ENCODE results near the gene ABHD16B. TPM values are rescaled to one million over a fixed set of nuclear protein-coding genes. Genes with fewer than 3 reads are reported as not detected.

ABHD16B gene
- total RNA-seq (2014; rRNA removed; shearing (Covaris generic)) = not detected in 2 replicates

DNA sequence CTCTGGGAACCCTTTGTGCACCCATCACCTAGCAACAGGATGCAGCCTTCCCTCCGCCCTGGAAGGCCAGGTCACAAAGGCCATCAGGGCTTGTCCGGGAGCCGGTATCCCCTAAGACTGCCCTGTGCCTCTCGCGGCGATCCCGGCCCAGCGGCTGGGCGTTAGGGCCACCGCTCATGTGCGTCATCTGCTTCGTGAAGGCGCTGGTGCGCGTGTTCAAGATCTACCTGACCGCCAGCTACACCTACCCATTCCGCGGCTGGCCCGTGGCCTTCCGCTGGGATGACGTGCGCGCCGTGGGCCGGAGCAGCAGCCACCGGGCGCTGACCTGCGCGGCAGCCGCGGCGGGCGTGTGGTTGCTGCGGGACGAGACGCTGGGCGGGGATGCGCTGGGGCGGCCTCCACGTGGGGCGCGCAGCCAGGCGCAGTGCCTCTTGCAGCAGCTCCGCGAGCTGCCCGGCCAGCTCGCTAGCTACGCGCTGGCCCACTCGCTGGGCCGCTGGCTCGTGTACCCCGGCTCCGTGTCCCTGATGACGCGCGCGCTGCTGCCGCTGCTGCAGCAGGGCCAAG is at the start of gene ABHD16B:
ABHD16B (plus strand) TSS at position 134 of the 570 bp plus-strand sequence; CDS start at position 177, 43 bp downstream.
- DNase-seq (ENCODE audit: low spot score) = no peak

DNA sequence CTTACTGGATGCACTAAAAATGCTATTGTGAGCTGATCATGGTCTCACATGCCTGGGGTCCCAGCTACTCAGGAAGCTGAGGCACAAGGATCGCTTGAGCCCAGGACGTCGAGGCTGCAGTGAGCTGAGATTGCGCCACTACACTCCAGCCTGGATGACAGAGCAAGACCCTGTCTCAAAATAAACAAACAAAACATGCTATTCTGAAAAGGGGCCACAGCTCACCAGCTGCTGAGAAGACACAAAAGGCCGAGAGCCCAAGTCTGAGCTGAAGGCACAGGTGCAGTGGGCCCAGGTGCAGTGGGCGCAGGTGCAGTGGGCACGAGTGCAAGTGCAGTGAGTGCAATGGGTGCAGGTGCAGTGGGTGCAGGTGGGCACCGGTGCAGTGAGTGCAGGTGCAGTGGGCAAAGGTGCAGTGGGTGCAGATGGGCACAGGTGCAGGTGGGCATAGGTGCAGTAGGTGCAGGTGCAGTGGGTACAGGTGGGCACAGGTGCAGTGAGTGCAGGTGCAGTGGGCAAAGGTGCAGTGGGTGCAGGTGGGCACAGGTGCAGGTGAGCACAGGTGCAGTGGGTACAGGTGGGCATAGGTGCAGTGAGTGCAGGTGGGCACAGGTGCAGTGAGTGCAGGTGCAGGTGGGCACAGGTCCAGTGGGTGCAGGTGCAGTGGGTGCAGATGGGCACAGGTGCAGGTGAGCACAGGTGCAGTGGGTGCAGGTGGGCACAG is 46.2 kb upstream of the ABHD16B start:
- no peak for DNase-seq (ENCODE audit: low spot score)

DNA sequence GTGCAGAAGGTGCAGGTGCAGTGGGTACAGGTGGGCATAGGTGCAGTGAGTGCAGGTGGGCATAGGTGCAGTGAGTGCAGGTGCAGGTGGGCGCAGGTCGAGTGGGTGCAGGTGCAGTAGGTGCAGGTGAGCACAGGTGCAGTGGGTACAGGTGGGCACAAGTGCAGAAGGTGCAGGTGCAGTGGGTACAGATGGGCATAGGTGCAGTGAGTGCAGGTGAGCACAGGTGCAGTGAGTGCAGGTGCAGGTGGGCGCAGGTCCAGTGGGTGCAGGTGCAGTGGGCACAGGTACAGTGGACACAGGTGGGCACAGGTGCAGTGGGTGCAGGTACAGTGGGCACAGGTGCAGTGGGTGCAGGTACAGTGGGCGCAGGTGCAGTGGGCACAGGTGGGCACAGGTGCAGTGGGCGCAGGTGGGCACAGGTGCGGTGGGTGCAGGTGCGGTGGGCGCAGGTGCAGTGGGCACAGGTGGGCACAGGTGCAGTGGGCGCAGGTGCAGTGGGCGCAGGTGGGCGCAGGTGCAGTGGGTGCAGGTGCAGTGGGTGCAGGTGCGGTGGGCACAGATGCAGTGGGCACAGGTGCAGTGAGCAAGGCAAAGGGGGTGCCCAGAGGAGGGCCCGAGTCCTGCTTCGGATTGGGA is 45.6 kb upstream of the ABHD16B start:
- no peak for DNase-seq (ENCODE audit: low spot score)

DNA sequence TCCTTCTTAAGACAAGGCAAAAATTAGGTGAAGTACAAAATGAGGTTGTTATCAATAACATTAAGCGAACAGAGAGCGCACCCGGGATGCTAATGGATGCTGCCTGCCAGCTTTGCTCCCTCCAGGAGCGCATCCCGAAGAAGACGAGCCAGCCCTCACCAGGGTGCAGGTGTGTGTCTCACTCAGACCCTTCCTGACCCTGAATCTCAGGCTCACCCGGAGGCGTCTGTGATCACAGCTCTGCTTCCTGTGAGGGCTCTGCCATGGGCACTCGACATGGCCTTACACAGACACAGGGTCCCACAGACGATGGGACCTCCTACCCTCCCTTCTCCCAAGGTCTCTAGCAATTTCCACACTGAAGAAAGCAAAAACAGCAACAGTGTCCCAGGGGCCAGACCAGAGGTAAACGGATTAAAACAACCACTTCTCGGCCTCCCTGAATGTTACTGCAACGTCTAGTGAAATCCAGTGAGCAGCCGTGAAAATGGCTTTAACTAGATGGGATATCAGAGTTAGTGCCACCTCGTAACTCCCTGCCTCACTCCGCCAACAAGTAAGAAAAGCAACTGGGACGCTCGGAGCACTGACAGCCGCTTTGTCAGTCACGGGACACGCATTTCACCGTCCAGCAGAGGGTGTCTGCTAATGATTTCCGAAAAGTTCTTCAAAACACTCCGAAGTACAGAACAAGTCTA is 41.9 kb upstream of the ABHD16B start:
- DNase-seq (ENCODE audit: low spot score) = no peak

DNA sequence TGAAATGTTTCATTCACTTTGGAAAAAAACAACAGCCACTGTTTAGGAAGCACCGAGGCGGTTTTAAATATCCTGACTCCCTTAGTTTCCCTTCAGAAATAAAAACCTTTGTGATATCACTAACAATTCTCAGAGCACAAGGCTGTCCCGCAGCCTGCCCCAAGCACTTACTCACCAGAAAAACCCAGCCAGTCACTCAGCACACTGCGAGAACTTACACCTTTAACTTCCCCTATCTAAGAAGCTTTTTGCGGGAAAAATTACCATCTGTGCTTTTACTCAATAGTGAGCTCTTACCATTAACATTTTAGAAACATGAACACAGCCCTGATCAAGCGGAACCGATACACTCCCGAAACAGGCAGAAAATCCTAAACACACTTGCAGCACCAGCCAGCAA is 39.5 kb upstream of the ABHD16B start:
- DNase-seq (ENCODE audit: low spot score) = no peak

DNA sequence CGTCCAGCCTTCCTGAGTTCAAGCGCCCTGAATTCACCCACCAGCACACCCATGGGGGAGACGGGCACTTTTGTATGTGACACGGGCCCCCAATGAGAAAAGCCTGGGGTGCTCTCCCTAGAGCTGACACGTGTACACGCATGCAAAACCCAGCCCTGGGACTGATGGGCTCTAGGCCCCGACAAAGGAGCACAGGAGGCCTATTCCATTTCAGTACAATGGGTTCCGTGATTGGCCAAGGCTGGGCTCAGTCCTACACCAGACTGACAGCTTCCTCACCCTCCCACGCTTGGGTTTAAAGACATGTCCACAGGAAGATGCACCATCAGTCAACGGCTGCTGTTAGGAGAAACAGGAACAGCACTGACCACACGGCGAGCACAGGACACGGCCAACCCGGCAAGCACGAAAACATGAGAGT is 39.0 kb upstream of the ABHD16B start:
- no peak for DNase-seq (ENCODE audit: low spot score)

DNA sequence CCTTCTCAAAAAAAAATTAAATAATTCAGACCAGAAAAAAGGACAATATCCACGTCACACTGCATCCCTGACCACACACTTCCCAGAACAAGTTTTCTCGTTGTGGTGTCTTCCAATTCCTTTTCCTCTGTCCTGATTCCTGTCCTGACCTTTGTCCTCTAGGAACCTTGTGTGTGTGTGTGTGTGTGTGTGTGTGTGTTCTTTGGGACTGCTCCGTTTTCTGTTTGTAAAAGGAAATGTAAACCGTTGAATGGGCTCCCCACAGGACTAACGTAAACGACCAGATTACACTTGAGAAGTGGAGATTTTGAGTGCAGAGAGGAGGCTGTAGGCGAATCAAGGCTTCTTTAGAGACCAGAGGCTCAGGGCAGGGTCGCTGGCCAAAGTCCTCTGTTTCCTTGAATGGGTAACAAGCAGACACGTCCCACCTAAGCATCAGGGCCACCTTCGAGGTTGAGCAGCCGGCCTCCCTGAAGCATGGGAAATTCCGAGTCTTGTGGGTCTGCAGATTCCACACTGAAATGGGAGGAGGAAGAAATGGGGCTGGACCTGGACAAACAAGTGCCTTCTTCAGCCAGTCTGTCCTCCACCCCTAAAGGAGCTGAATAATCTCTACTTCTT is 37.5 kb upstream of the ABHD16B start:
- no peak for DNase-seq (ENCODE audit: low spot score)

DNA sequence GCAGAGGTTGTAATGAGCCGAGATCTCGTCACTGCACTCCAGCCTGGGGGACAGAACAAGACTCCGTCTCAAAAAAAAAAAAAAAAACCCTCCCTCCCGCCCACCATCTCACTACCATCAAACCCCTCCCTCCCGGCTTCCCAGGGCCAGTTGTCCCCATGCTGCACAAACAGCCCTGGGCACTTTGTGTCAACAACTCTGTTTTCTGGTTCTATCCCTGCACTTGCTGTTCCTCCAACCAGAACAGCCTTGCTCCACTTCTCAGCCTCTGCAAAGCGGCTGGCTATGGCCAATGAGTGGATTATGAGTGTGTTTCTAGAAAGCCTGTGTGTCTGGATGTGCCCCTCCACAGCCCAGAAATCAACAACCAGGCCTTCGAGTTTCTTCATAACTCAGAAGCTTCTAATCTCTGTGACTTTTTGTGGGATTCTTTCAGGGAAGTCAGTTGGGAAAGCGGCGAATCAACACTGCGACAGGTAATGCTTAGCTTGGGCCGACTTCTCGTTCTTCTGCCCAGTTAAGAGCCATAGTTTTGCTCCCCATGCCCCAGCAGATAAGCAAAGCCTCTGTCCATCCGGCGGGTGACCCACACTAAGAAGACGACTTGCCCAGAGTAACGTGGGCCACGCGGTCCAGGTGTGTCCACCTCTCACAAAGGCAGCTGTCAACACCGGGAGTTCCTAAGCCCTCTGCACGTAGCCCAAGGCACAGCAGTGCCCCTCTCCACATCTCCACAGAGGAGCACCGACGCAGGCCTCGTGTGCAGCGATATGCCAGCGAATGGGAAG is 35.8 kb upstream of the ABHD16B start:
- no peak for DNase-seq (ENCODE audit: low spot score)

DNA sequence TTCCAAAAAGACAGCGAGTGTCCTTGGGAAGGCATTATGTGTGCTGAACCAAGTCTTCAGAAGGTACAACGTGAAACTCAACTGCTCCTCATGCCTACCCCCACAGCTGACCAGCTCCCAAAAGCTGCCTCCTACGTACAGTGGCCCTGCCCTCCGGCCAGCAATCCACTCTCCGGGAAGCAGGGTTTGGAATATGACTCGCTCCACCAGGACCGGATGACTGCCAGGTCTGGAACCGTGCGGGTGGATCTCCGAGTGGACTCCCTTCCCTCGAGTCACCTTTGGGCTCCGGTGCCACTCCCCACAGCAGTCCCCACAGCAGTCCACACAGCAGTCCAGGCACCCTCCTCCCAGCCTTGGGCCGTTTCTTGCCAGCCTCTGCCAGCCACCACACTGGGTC is 34.5 kb upstream of the ABHD16B start:
- DNase-seq (ENCODE audit: low spot score) = no peak

DNA sequence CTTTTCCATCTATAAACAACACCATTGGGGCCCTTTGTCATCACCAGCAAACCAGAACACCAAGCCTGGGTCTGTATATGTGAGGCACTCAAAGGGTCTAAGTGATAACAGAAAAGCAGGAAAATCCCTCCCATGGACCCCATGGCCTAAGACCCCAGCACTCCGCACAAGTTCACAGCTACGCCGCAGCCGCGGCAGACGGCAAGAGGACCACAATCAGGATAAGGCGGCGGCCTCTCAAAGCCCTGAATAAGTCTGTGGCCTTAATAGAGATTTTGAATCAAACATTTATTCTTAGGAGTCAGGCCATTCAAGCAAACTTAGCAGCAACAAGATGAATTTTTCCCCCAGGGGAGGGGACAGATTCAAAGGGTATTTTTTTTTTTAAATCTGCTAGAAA is 33.2 kb upstream of the ABHD16B start:
- no peak for DNase-seq (ENCODE audit: low spot score)

DNA sequence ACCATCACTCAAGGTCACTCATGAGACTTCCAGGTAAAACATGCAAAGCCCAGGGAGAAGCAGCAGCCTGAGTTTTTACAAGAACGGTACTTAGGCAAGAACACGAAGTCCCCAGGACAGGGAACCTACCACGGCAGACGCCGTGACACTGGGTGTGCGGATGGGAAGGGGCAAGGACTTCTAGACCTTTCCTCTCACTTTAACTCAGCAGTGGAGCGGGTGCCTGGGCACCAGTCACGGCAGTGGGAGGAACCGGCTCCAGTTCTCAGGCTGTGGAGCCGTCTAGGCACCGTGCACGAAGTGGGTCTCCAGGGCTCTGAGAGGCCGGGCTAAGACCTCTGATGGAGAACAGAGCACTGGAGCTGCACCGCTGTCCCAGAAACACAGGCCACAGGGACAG is 32.8 kb upstream of the ABHD16B start:
- DNase-seq (ENCODE audit: low spot score) = no peak

DNA sequence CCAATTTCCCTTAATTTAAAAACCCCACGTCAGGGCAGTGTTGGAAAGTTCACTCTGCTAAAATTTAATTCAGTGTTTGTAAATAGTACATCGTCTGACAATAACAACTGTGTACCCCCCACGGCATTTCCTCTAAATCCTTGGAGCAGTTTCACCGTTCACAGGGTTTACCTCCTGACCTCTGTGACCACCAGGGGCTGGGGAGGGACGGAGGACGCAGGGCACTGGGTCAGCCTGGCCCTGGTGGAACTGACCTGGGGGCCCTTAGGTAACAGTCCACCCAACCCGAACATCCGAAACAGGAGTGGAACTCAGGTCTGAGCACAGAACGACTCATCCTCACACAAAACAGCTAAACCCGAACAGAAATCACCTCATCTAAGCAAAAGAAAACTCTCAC is 32.3 kb upstream of the ABHD16B start:
- no peak for DNase-seq (ENCODE audit: low spot score)

DNA sequence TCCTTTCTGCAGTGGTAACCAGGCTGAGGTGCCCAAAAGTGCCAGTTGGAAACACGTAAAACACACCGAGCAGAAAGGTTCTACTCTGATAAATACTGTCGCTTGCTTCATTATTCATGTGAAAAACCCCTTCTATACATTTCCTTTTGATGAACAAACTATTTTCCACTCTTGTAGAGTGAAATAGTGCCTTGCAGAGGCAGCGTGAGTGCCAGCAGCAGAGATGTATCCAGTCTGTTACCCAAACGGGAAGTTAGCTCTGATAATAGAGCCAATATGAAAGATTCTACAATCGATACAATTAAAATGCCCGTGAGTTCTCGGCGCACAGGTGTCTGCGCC is 31.7 kb upstream of the ABHD16B start:
- no peak for DNase-seq (ENCODE audit: low spot score)

DNA sequence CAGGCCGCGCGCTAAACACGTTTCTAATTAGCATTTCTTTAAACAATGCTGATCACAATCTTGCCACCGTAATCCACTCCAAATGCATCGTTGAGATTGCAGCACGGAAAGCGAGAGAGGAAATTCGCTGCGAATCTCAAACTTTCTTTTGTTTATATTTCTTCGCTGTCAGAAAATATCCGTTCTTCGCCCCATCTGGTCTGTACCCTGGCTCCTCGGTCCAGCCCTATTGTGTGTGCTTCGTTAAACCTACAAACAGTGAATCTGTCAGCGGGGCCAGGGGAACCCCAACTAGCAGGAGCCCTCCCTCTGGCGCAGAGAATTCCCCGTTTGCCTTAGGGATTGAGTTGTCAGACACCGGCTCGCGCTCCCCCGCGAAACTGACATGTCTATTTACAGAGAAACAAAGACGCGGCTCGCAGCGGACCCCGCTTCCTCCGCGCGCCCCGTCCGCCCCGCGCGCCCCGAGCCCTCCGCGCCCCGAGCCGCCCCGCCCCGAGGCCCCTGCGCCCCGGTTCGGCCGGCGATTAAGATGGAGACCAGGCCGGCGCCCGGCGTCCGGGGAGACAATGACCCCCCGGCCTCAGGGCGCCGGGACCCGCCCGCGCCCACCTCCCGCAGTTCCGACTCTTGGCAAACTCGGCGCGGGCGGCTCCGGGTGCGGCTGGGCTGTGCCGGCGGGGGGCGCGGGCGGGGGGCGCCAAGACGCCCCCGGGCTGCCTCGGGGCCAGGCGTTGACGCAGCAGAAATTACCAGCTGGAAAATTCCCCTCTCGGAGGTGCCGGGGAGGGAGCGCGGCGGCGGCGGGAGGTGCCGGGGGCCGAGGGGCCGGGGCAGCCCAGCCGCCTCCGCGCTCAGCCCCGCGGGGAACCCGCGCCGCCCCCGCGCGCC is 31.1 kb upstream of the ABHD16B start:
- DNase-seq (ENCODE audit: low spot score) = no peak

DNA sequence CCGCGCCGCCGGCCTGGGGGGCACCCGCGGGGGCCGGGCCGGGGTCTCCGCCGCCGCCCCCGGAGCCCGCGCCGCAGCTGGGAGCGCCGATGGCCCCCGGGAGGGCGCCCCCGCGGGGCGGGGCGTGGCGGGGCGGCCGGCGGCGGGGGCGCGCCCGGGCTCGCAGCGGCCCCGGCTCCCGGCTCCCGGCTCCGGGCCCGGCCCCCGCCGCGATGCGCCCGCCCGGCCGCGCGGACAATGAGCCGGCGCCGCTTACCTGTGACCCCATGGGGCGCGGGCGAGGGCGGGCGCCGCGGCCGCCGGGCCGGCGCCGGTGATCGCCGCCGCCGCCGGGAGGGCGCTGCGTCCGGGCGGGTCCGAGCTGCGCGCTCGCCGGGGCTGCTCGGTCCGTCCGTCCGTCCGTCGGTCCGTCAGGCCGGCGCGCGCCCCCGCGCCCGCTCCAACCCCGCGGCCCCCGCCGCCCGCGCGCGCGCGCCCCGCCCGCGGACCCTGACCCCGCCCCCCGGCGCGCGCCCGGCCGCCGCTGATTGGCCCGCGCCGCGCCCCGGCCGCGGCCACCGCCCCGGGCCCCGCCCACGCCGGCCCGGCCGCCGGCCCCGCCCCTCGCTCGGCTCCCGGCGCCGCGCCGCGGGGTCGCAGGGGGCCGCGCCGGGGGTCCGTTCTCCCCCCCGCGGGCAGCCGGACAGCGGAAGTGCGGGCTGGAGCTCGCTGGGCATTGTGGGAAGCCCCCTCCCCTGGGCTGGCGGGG is 30.3 kb upstream of the ABHD16B start, which contains the start of gene ZBTB46:
ZBTB46 (minus strand) TSS at position 424 of the 748 bp plus-strand sequence. CDS start 40,507 bp downstream, outside the sequence.
- DNase-seq (ENCODE audit: low spot score) = no peak

DNA sequence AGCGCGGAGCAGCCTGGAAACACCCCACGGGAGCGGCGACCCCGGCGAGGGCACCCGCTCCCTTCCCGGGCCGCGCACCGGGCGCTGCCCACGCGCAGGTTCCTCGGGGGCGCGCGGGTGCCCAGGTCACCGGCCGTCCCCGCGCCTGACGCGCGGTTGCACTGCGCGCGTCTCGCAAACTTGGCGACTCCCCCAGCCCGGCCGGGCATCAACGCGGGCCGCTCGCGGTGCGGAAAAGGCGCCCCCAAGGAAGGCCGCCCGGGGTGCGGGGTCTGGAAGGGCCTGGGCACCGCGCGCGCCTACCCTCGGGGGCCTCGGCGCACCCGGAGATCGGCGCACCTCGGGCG is 29.7 kb upstream of the ABHD16B start:
- DNase-seq (ENCODE audit: low spot score) = no peak

DNA sequence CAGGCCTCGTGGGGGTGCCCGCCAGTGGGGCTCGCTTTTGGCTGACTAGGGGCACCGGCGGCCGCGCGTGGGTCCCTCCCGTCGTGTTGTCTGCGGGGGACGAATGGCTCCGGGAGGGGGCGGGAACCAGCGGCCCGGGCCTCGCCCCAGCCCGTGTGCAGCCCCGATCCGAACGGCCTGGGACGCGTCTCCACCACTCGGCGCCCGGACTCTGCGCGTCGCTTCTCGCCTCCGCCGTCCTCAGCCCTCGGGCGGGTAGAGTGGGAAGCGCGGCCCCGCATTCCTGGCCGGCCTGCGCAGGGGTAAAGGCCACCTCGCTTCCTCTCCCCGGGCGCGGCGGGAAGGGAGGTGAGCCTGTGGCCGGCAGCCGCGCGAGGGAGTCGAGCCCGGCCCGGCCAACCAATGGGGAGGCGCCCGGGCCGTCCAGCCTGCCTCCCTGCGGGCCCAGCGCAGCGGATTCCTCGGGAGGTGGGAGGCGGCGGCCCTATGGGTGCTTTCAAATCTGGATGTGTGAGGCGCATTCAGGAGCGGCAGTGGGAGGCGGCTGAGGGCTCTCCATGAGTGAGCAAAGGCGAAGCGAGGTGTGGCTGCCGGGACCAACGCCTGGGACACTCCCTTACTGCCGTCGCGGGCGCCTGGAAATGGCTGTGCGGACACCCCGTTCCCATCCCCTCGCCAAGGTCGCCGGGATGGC is 29.2 kb upstream of the ABHD16B start:
- no peak for DNase-seq (ENCODE audit: low spot score)

DNA sequence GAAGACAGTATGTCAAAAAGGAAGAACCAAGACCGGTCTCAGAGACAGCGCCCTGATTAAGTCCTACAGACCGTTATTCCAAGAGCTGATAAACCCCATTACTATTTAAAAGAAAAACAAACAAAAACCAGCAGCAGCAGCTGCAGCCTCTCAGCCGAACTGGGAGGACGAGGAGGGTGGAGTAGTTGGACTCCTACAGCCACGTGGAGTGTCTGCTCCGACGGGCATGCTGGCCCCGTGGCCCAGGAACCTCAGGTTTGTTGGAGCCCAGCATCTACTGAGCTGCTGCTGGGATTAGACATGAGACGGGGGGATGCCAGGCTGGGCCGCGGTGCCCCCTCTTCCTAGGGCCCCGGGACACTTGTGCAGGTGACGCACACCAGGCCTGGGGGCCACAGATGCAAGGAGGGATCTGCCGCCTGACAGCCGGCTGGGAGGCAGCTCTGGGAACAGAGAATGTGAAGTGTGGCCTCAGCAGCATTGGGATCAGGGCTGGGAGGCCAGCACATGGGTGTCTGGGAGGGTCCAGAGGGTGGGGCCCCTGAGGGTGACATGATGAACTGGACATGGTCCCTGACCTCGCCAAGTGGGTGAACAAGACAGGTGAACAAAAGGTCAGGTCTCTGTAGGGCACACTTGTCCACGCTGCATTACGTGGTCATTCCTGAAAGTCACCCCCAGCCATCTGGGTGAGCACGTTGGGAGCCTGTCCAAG is 27.4 kb upstream of the ABHD16B start:
- no peak for DNase-seq (ENCODE audit: low spot score)

Data from H4 (cell line).